Midbrain (tissue), 1 donor: ENCODE results near the gene CACNG1.
"Not testable (repeated sequence)": the region's sequence is repeated elsewhere in the genome, so short reads cannot be mapped to it uniquely, and the experiment has no call there.

Experiments
- DNase-seq: peaks from one replicate; lab custom pipeline; 2025; lab: John Stamatoyannopoulos, UW

Gene CACNG1

GRCh38 chr17:67079491-67079890 is 35.1 kb downstream of the CACNG1 start:
- DNase-seq = no peak

GRCh38 chr17:67080804-67081203 is 36.5 kb downstream of the CACNG1 start:
- DNase-seq = no peak

- no peak for DNase-seq
These were observed 37.8 kb downstream of the CACNG1 start for GRCh38 chr17:67082107-67082506.

GRCh38 chr17:67085406-67085805 is 41.1 kb downstream of the CACNG1 start:
- no peak for DNase-seq

GRCh38 chr17:67088639-67089038 is 44.3 kb downstream of the CACNG1 start:
- no peak for DNase-seq

GRCh38 chr17:67090341-67090740 is 46.0 kb downstream of the CACNG1 start:
- DNase-seq = no peak

GRCh38 chr17:67092291-67092690 is 47.9 kb downstream of the CACNG1 start:
- no peak for DNase-seq

GRCh38 chr17:67092710-67093109 is 48.4 kb downstream of the CACNG1 start:
- DNase-seq = not testable (repeated sequence)

GRCh38 chr17:67093348-67093747 is 49.0 kb downstream of the CACNG1 start:
- no peak for DNase-seq

GRCh38 chr17:67095291-67095690 is 50.9 kb downstream of the CACNG1 start:
- DNase-seq = not testable (repeated sequence)

- DNase-seq = no peak
These were observed 51.4 kb downstream of the CACNG1 start for GRCh38 chr17:67095803-67096202.

- DNase-seq = no peak
These were observed 52.3 kb downstream of the CACNG1 start for GRCh38 chr17:67096609-67097008.

GRCh38 chr17:67098006-67098405 is 53.7 kb downstream of the CACNG1 start:
- DNase-seq = no peak

- not testable (repeated sequence) for DNase-seq
These were observed 60.3 kb downstream of the CACNG1 start for GRCh38 chr17:67104641-67105040.

- no peak for DNase-seq
These were observed 60.9 kb downstream of the CACNG1 start for GRCh38 chr17:67105213-67105612.
